HEK293 (cell line): Measurements from ENCODE around the gene RNH1.

ENCODE experiments used
- CTCF ChIA-PET: fragments of 350-600 bp; formaldehyde crosslinking; extraction: SDS; loops from one replicate; lab custom pipeline; 2021; ENCODE audit warnings: antibody characterized with exemption; lab: Yijun Ruan, JAX
- POLR2A ChIA-PET: fragments of 300-600 bp; formaldehyde crosslinking; extraction: SDS; loops from one replicate; lab custom pipeline; 2020; ENCODE audit warnings: antibody characterized with exemption, inconsistent platforms; lab: Yijun Ruan, JAX
- H3K27ac ChIP-seq: fragments of 200-500 bp; sonication (Bioruptor generic); 2 replicates; pipeline ENCODE4 v1.5.1; 2014; ENCODE audit warnings: low read depth, low read length, control low read depth, inconsistent platforms; ENCODE audit errors: extremely low read depth
- H3K36me3 ChIP-seq, 2 experiments: fragments of 200-500 bp in 1 of 2; sonication (Bioruptor generic) in 1 of 2; 1 replicate in 1 of 2; 2 replicates in 1 of 2; pipeline ENCODE4 v1.5.1; 2014 to 2017; ENCODE audit warnings: inconsistent platforms in 2 of 2, low read length in 2 of 2; ENCODE audit not compliant: control insufficient read depth in 2 of 2, insufficient read depth in 1 of 2
- H3K4me1 ChIP-seq: fragments of 200-500 bp; sonication (Bioruptor generic); 2 replicates; pipeline ENCODE4 v1.5.1; 2014; ENCODE audit warnings: mild to moderate bottlenecking, low read length, inconsistent platforms; ENCODE audit not compliant: control insufficient read depth, insufficient read depth
- H3K4me3 ChIP-seq: 2 replicates; pipeline ENCODE4 v1.5.1; 2011; ENCODE audit warnings: low read depth, mild to moderate bottlenecking, control low read depth, low read length, moderate library complexity
- H3K9me3 ChIP-seq: fragments of 200-500 bp; sonication (Bioruptor generic); 2 replicates; pipeline ENCODE4 v1.5.1; 2014; ENCODE audit warnings: low read depth, low read length, inconsistent platforms; ENCODE audit not compliant: control insufficient read depth, insufficient read depth
- EGR2 ChIP-seq: fragments of 450-650 bp; formaldehyde crosslinking; IDR thresholded peaks from 2 replicates; pipeline ENCODE4 v1.5.1; 2016; ENCODE audit warnings: low read depth, missing biosample characterization, missing genetic modification characterization
- GLI2 ChIP-seq: fragments of 450-650 bp; formaldehyde crosslinking; IDR thresholded peaks from 2 replicates; pipeline ENCODE4; 2017; ENCODE audit warnings: missing biosample characterization, missing genetic modification characterization, low read depth, borderline replicate concordance
- GLIS2 ChIP-seq: fragments of 450-650 bp; formaldehyde crosslinking; IDR thresholded peaks from 2 replicates; pipeline ENCODE4 v1.5.1; 2016; ENCODE audit warnings: missing biosample characterization, missing genetic modification characterization
- HOXD13 ChIP-seq: sonication (generic); formaldehyde crosslinking; IDR thresholded peaks from 2 replicates; pipeline ENCODE4 v1.8.0; 2022; ENCODE audit warnings: missing genetic modification reagents, borderline replicate concordance
- PATZ1 ChIP-seq: fragments of 450-650 bp; formaldehyde crosslinking; IDR thresholded peaks from 2 replicates; pipeline ENCODE4 v1.5.1; 2016; ENCODE audit warnings: missing biosample characterization, missing genetic modification characterization
- SCRT1 ChIP-seq: fragments of 450-650 bp; formaldehyde crosslinking; IDR thresholded peaks from 2 replicates; pipeline ENCODE4 v1.5.1; 2016; ENCODE audit warnings: missing biosample characterization, missing genetic modification characterization, borderline replicate concordance
- SETDB1 ChIP-seq: IDR thresholded peaks from one replicate; pipeline ENCODE4 v1.6.1; 2017; ENCODE audit warnings: mild to moderate bottlenecking, low read length, moderate library complexity, mixed read lengths; ENCODE audit not compliant: insufficient read length
- SP3 ChIP-seq: fragments of 450-650 bp; formaldehyde crosslinking; IDR thresholded peaks from 2 replicates; pipeline ENCODE4 v1.5.1; 2016; ENCODE audit warnings: missing biosample characterization, missing genetic modification characterization
- ZNF174 ChIP-seq: fragments of 450-650 bp; formaldehyde crosslinking; IDR thresholded peaks from 2 replicates; pipeline ENCODE4 v1.5.0; 2017; ENCODE audit warnings: missing biosample characterization, mild to moderate bottlenecking, missing genetic modification characterization
- ZNF19 ChIP-seq: fragments of 450-650 bp; formaldehyde crosslinking; IDR thresholded peaks from 2 replicates; pipeline ENCODE4; 2016; ENCODE audit warnings: missing biosample characterization, missing genetic modification characterization, low read depth
- ZNF202 ChIP-seq: fragments of 450-650 bp; formaldehyde crosslinking; IDR thresholded peaks from 2 replicates; pipeline ENCODE4 v1.5.1; 2016; ENCODE audit warnings: missing biosample characterization, missing genetic modification characterization, borderline replicate concordance
- ZNF324 ChIP-seq: fragments of 450-650 bp; formaldehyde crosslinking; IDR thresholded peaks from 2 replicates; pipeline ENCODE4 v1.5.1; 2016; ENCODE audit warnings: missing biosample characterization, missing genetic modification characterization
- ZNF350 ChIP-seq: fragments of 450-650 bp; formaldehyde crosslinking; IDR thresholded peaks from 2 replicates; pipeline ENCODE4 v1.5.0; 2017; ENCODE audit warnings: missing biosample characterization, mild to moderate bottlenecking, missing genetic modification characterization
- ZNF549 ChIP-seq: fragments of 450-650 bp; IDR thresholded peaks from 2 replicates; pipeline ENCODE4 v1.5.1; 2018; ENCODE audit warnings: missing biosample characterization, missing genetic modification characterization, mild to moderate bottlenecking, inconsistent platforms, moderate library complexity
- ZNF571 ChIP-seq: fragments of 450-650 bp; formaldehyde crosslinking; IDR thresholded peaks from 2 replicates; pipeline ENCODE4 v1.5.0; 2017; ENCODE audit warnings: missing biosample characterization, missing genetic modification characterization
- ZNF600 ChIP-seq: fragments of 450-650 bp; formaldehyde crosslinking; IDR thresholded peaks from 2 replicates; pipeline ENCODE4 v1.5.1; 2016; ENCODE audit warnings: missing biosample characterization, missing genetic modification characterization
- ZNF626 ChIP-seq: fragments of 450-650 bp; sonication (Bioruptor Pico); formaldehyde crosslinking; IDR thresholded peaks from 2 replicates; pipeline ENCODE4 v1.5.1; 2018; ENCODE audit warnings: missing biosample characterization, missing genetic modification characterization, inconsistent platforms
- ZSCAN4 ChIP-seq: fragments of 450-650 bp; formaldehyde crosslinking; IDR thresholded peaks from 2 replicates; pipeline ENCODE4 v1.5.1; 2017; ENCODE audit warnings: missing biosample characterization, missing genetic modification characterization
- TF ChIP-seq, protein P1 (sequence below): IDR thresholded peaks from 2 replicates; pipeline ENCODE4 v1.6.1; 2011; ENCODE audit warnings: mild to moderate bottlenecking, low read depth, low read length, borderline replicate concordance
- TF ChIP-seq, protein P2 (sequence below): fragments of 450-650 bp; formaldehyde crosslinking; IDR thresholded peaks from 2 replicates; pipeline ENCODE4 v1.5.1; 2016; ENCODE audit warnings: missing biosample characterization, missing genetic modification characterization
- TF ChIP-seq, protein P3 (sequence below): fragments of 450-650 bp; formaldehyde crosslinking; IDR thresholded peaks from 2 replicates; pipeline ENCODE4 v1.5.1; 2016; ENCODE audit warnings: missing biosample characterization, missing genetic modification characterization

The RNH1 gene

GRCh38 chr11:452203-452744, 54.8 kb downstream of the RNH1 start:
- peaks cover 0 to 46% of the 10 kb centered on the region in 2 experiments; a peak in 1 of 3 replicates for H3K36me3 ChIP-seq
- CTCF ChIA-PET: interaction anchor here (1.2 kb wide), 1 partner anchor 67 kb away, joined by 3 read pairs; no protein-coding TSS in a partner anchor
- POLR2A ChIA-PET: no interaction called here
- no peaks in the 10 kb centered on the region for H3K4me1 ChIP-seq
- H3K27ac ChIP-seq: no peak overlapping the region
- no peak for TF ChIP-seq EGR2
- TF ChIP-seq HOXD13 (CRISPR knock-in tag): no peak
- TF ChIP-seq ZNF549 (tag by site-specific recombination): no peak
- TF ChIP-seq ZSCAN4 (tag by site-specific recombination): no peak
- no peak for TF ChIP-seq ZNF571 (tag by site-specific recombination)
- TF ChIP-seq, protein P1, sequence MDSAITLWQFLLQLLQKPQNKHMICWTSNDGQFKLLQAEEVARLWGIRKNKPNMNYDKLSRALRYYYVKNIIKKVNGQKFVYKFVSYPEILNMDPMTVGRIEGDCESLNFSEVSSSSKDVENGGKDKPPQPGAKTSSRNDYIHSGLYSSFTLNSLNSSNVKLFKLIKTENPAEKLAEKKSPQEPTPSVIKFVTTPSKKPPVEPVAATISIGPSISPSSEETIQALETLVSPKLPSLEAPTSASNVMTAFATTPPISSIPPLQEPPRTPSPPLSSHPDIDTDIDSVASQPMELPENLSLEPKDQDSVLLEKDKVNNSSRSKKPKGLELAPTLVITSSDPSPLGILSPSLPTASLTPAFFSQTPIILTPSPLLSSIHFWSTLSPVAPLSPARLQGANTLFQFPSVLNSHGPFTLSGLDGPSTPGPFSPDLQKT: no peak
- TF ChIP-seq ZNF626 (tag by site-specific recombination): no peak
- no peak for TF ChIP-seq ZNF324
- TF ChIP-seq SETDB1: no peak
- no peak for TF ChIP-seq SCRT1 (tag by site-specific recombination)
- TF ChIP-seq ZNF202 (tag by site-specific recombination): no peak
- TF ChIP-seq ZNF350 (tag by site-specific recombination): no peak
- no peak for TF ChIP-seq GLI2 (tag by site-specific recombination)
- H3K4me3 ChIP-seq: no peak overlapping the region
- H3K9me3 ChIP-seq: no peaks in the 10 kb centered on the region

- H3K4me3 ChIP-seq: no peak overlapping the region
- CTCF ChIA-PET: interaction anchor here (0.6 to 1.0 kb wide), 4 partner anchors 182 to 271 kb away, joined by 3 to 4 read pairs (median 4); no protein-coding TSS in a partner anchor
- no peaks in the 10 kb centered on the region for H3K4me1 ChIP-seq
These were observed 55.3 kb downstream of the RNH1 start for GRCh38 chr11:451738-452137.

GRCh38 chr11:450809-451451, 56.1 kb downstream of the RNH1 start:
- H3K4me3 ChIP-seq: peak overlapping the region; percentile 89
- peak overlapping the region; percentile 65; the same call in 1 of the 2 replicates for H3K27ac ChIP-seq
- POLR2A ChIA-PET: interaction anchor here (0.6 to 2.1 kb wide), 3 partner anchors 10 to 234 kb away, joined by 3 to 13 read pairs (median 4); no protein-coding TSS in a partner anchor
- H3K4me1 ChIP-seq: no peaks in the 10 kb centered on the region
- H3K9me3 ChIP-seq: no peaks in the 10 kb centered on the region
- peaks cover 0 to 43% of the 10 kb centered on the region in 2 experiments; a peak in 1 of 3 replicates for H3K36me3 ChIP-seq
- CTCF ChIA-PET: interaction anchor here (0.6 to 1.5 kb wide), 8 partner anchors 44 to 272 kb away, joined by 3 to 7 read pairs (median 4); partner anchors contain the start of gene RNH1
- TF ChIP-seq SP3: peak; percentile 42
- TF ChIP-seq, protein P2, sequence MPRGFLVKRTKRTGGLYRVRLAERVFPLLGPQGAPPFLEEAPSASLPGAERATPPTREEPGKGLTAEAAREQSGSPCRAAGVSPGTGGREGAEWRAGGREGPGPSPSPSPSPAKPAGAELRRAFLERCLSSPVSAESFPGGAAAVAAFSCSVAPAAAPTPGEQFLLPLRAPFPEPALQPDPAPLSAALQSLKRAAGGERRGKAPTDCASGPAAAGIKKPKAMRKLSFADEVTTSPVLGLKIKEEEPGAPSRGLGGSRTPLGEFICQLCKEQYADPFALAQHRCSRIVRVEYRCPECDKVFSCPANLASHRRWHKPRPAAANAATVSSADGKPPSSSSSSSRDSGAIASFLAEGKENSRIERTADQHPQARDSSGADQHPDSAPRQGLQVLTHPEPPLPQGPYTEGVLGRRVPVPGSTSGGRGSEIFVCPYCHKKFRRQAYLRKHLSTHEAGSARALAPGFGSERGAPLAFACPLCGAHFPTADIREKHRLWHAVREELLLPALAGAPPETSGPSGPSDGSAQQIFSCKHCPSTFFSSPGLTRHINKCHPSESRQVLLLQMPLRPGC (tag by site-specific recombination): no peak
- peak; percentile 78 for TF ChIP-seq GLIS2 (tag by site-specific recombination)
- TF ChIP-seq ZNF600 (tag by site-specific recombination): peak; percentile 75
- TF ChIP-seq, protein P3, sequence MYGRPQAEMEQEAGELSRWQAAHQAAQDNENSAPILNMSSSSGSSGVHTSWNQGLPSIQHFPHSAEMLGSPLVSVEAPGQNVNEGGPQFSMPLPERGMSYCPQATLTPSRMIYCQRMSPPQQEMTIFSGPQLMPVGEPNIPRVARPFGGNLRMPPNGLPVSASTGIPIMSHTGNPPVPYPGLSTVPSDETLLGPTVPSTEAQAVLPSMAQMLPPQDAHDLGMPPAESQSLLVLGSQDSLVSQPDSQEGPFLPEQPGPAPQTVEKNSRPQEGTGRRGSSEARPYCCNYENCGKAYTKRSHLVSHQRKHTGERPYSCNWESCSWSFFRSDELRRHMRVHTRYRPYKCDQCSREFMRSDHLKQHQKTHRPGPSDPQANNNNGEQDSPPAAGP (tag by site-specific recombination): peak; percentile 29; the same call in 1 of the 2 replicates
- TF ChIP-seq ZNF19 (tag by site-specific recombination): no peak
- no peak for TF ChIP-seq ZNF202 (tag by site-specific recombination)
- TF ChIP-seq PATZ1: peak; percentile 44

More at GRCh38 chr11:451738-452137, 55.3 kb downstream of the RNH1 start:
- peaks cover 0 to 43% of the 10 kb centered on the region in 2 experiments; a peak in 1 of 3 replicates for H3K36me3 ChIP-seq
- no peak overlapping the region for H3K27ac ChIP-seq
- H3K9me3 ChIP-seq: no peaks in the 10 kb centered on the region
- POLR2A ChIA-PET: no interaction called here
- TF ChIP-seq ZNF324 (no peak), ZNF174 (tag by site-specific recombination) (no peak)
- TF ChIP-seq, all 188 proteins: peak for 0
